GM21423 (cell line): ENCODE data around the gene PASK.

Experiments
- ATAC-seq: cut with Tn5 transposase; IDR thresholded peaks from one replicate; pipeline ENCODE4 v1.9.1; 2021; ENCODE audit warnings: mild to moderate bottlenecking, moderate library complexity; ENCODE audit not compliant: unreplicated experiment

Gene PASK

GRCh38 chr2:241067501-241068135 lies 81.7 kb downstream of the PASK start:
- ATAC-seq = no peak

- no peak for ATAC-seq
Measured at GRCh38 chr2:241066893-241067341, 82.4 kb downstream of the PASK start.

DNA sequence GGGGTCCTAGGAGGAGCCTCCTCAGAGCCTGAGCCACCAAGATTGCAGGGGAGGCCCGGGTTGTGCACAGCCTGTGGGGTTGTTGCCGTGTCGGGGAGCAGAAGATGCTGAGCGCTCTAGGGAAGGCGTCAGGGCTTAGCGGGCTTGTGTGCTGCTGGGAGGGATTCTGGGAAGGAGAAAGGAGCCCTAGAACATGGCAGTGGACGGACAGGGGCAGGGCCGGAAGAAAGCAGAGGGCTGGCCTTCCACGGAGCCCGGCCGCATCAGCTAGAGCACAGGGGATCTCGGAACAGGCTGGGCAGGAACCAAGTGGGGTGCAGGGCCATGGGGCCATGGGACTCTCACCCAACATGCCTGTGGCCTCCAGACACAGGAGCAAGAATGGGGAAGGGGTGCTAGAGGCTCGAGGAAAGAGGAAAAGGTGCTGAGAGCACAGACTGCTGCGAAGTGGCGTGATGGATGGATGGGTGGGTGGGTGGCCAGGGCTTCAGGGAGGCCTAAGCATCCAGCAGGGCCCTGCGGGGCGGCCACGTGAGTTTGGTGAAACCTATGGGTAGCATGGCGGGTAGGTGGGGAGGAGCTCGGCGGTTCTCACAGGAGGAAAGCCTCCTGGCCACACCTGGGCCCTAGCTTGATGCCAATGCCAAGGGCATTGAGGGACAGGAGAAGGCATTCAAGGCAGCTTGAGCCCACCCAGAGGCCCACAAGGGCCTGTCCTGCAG lies 82.9 kb downstream of the PASK start:
- no peak for ATAC-seq

GRCh38 chr2:241065355-241065803 lies 83.9 kb downstream of the PASK start:
- ATAC-seq = no peak

DNA sequence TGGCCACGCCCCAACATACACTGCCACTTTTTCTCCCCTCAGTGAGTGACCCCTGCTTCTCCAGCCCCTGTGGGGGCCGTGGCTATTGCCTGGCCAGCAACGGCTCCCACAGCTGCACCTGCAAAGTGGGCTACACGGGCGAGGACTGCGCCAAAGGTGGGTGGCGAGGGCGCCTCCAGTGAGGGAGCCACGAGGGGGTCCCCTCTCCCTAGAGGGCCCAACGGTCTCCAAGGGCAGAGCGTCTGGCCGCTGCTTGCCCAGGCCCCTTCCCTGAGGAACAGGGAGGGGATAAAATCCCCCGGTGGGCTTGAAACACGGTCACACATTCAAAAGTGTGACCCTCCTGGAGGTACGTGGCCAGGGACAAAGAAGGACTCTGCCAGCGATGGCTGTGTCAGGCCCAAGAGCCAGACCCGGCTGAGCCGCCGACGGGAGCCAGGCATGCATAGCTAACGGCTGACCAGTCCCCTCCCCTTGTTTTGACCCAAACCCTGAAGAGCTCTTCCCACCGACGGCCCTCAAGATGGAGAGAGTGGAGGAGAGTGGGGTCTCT lies 84.4 kb downstream of the PASK start:
- ATAC-seq = no peak

DNA sequence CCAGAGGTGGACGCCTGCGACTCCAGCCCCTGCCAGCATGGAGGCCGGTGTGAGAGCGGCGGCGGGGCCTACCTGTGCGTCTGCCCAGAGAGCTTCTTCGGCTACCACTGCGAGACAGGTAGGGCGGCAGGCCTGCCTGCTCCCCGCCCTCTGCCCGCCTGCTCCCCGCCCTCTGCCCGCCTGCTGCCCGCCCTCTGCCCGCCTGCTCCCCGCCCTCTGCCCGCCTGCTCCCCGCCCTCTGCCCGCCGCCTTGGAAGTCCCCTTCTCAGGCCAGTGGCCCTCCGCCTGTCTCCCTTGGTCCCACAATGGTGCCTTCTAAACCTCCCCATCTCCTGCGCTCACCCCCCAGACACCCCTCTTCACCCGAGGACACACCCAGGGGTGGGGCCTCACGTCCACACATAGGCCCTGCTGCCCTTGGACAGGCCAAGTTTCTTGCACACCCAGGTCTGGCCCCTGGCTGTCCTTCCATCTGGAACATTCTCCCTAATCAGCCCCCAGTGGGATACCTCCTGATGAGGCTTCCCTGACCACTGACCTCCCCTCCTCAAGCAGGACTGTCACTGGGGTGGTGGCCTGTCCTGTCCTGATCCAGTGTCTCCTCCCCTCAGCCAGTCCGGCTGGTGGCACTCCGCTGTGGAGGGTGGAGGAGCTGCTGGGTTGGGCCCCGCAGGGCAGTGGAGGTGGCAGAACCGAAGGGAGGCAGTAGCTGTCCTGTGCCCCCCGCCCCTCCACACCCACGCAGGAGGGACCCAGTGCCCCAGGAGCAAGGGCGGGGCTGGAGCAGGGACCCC lies 85.1 kb downstream of the PASK start:
- no peak for ATAC-seq

- no peak for ATAC-seq
Measured at GRCh38 chr2:241063587-241063986, 85.7 kb downstream of the PASK start.

GRCh38 chr2:241063093-241063551 lies 86.2 kb downstream of the PASK start:
- ATAC-seq = no peak

DNA sequence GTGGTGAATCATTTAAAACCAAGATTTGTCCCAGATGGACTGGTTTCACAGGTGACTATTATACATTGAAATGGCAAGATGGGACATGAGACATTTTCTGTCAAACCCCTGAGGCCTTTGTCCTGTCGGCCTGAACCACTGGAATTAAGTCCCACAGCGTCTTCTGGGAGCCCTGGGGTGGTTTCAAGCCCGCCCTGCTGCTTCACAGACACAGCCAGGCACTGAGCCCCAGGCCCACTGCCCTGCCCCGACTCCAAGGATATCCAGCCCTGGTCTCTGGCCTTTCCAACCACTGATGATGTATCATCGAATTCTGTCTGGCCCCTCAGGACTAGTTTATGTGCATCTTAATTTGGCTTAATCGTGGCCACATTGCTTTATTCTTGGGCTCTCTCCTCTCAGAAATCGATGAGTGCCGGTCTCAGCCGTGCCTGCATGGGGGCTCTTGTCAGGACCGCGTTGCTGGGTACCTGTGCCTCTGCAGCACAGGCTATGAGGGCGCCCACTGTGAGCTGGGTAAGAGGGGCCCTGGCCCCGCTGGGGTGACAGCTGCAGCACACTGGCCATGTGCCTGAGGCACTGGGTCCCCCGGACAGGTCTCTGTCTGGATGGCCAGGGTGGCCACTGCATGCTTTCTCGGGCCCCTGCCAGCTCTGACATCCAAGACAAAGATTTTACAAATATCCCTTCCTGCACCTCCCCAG lies 86.7 kb downstream of the PASK start:
- no peak for ATAC-seq

DNA sequence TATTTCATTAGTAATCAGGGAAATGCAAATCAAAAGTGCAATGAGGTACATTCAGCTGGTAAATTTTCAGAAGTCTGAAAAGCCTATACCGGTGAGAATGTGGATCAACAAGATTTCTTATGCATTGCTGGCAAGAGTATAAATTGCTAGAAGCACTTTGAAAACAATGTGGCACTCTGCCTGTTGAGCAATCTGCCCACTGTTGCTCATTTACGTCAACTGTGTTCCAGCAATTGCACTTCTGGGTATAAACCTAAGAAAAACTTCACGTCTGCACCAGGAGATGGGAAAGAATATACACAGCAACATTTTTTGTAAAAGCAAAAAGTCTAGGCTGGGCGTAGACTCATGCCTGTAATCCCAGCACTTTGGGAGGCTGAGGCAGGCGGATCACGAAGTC lies 88.0 kb downstream of the PASK start:
- no peak for ATAC-seq
